SK-N-SH (cell line): ENCODE data around the gene KCTD19. TPM values are rescaled to one million over a fixed set of nuclear protein-coding genes. Genes with fewer than 3 reads are reported as not detected.

Experiments used
- CTCF ChIA-PET: fragments of 300-600, 350-600 bp; formaldehyde crosslinking; extraction: SDS; loops from one replicate; lab custom pipeline; 2021; lab: Yijun Ruan, JAX
- POLR2A ChIA-PET: fragments of 350-600 bp; sonication (Branson Sonifier 250); formaldehyde crosslinking; extraction: SDS; loops from one replicate; lab custom pipeline; 2020; ENCODE audit warnings: antibody characterized with exemption, inconsistent platforms; lab: Yijun Ruan, JAX
- DNase-seq: peaks from one replicate; pipeline ENCODE4 v3.0.0; 2012
- H2AFZ ChIP-seq: fragments of 200-600 bp; sonication (generic); 2 replicates; pipeline ENCODE4 v1.8.1; 2016; ENCODE audit warnings: antibody characterized with exemption, mild to moderate bottlenecking, low read depth
- H3F3A ChIP-seq: fragments of 200-600 bp; sonication (generic); replicated peaks from 2 replicates; pipeline ENCODE3; 2016; ENCODE audit warnings: antibody characterized with exemption, mild to moderate bottlenecking; ENCODE audit not compliant: insufficient read depth
- H3K27ac ChIP-seq, 2 experiments: fragments of 200-500 bp in 1 of 2; fragments of 200-600 bp in 1 of 2; sonication (Bioruptor generic) in 1 of 2; sonication (generic), shearing (Covaris generic) in 1 of 2; 2 replicates each; pipeline versions ENCODE4 v1.5.1 to v1.6.1; 2014 to 2016; ENCODE audit warnings: low read depth in 2 of 2, inconsistent platforms in 1 of 2, low read length in 1 of 2, mild to moderate bottlenecking in 1 of 2, mixed read lengths in 1 of 2
- H3K27me3 ChIP-seq: fragments of 200-600 bp; sonication (generic), shearing (Covaris generic); 2 replicates; pipeline ENCODE4 v1.6.1; 2016; ENCODE audit warnings: mixed run types; ENCODE audit not compliant: insufficient read depth
- H3K36me3 ChIP-seq, 2 experiments: fragments of 200-500 bp in 1 of 2; fragments of 200-600 bp in 1 of 2; sonication (Bioruptor generic) in 1 of 2; sonication (generic) in 1 of 2; replicated peaks in 1 of 2; 2 replicates each; pipeline versions ENCODE3 to v1.5.1; 2014 to 2016; ENCODE audit warnings: low read length in 1 of 2, mild to moderate bottlenecking in 1 of 2; ENCODE audit not compliant: insufficient read depth in 2 of 2, control insufficient read depth in 1 of 2
- H3K4me1 ChIP-seq, 2 experiments: fragments of 200-500 bp in 1 of 2; fragments of 200-600 bp in 1 of 2; sonication (Bioruptor generic) in 1 of 2; sonication (generic), shearing (Covaris generic) in 1 of 2; 2 replicates each; pipeline versions ENCODE4 v1.5.1 to v1.6.1; 2014 to 2016; ENCODE audit warnings: low read depth in 1 of 2, low read length in 1 of 2, mixed run types in 1 of 2; ENCODE audit not compliant: insufficient read depth in 2 of 2, control insufficient read depth in 1 of 2
- H3K4me2 ChIP-seq: fragments of 200-600 bp; sonication (generic), shearing (Covaris generic); 2 replicates; pipeline ENCODE4 v1.6.1; 2017; ENCODE audit warnings: mixed run types
- H3K4me3 ChIP-seq, 2 experiments: fragments of 200-500 bp in 1 of 2; fragments of 200-600 bp in 1 of 2; sonication (Bioruptor generic) in 1 of 2; sonication (generic), shearing (Covaris generic) in 1 of 2; 2 replicates each; pipeline versions ENCODE4 v1.5.1 to v1.8.1; 2014 to 2016; ENCODE audit warnings: low read depth in 2 of 2, inconsistent platforms in 1 of 2, low read length in 1 of 2, mild to moderate bottlenecking in 1 of 2, mixed read lengths in 1 of 2, moderate library complexity in 1 of 2
- H3K79me2 ChIP-seq: fragments of 200-600 bp; sonication (generic); 2 replicates; pipeline ENCODE4 v1.8.1; 2017; ENCODE audit warnings: mild to moderate bottlenecking; ENCODE audit not compliant: insufficient read depth
- H3K9ac ChIP-seq: fragments of 200-600 bp; sonication (generic); 2 replicates; pipeline ENCODE4 v1.6.1; 2017; ENCODE audit warnings: mixed run types
- H3K9me2 ChIP-seq: fragments of 200-600 bp; sonication (generic); 2 replicates; pipeline ENCODE4 v1.6.1; 2017; ENCODE audit warnings: mixed run types
- H3K9me3 ChIP-seq: fragments of 200-600 bp; sonication (generic); 2 replicates; pipeline ENCODE4 v1.6.1; 2017; ENCODE audit warnings: mixed run types, mild to moderate bottlenecking, moderate library complexity
- H4K20me1 ChIP-seq: fragments of 200-600 bp; sonication (generic); 2 replicates; pipeline ENCODE4 v1.6.1; 2017; ENCODE audit warnings: mild to moderate bottlenecking, mixed run types; ENCODE audit not compliant: insufficient read depth
- CTCF ChIP-seq: fragments of 200-600 bp; sonication (generic); IDR thresholded peaks from 2 replicates; pipeline ENCODE4 v1.6.1; 2017; ENCODE audit warnings: antibody characterized with exemption, mild to moderate bottlenecking, moderate library complexity
- ELF1 ChIP-seq: IDR thresholded peaks from 2 replicates; pipeline ENCODE4 v1.4.0; 2012
- EP300 ChIP-seq, 2 experiments: IDR thresholded peaks; 2 replicates each; pipeline versions ENCODE4 v1.4.0 to v1.6.1; 2012; ENCODE audit warnings: borderline replicate concordance in 1 of 2, low read depth in 1 of 2, low read length in 1 of 2
- EZH2phosphoT487 ChIP-seq: fragments of 200-600 bp; sonication (generic); IDR thresholded peaks from 2 replicates; pipeline ENCODE4 v1.6.1; 2017; ENCODE audit warnings: low read depth, mixed run types, mild to moderate bottlenecking, antibody characterized with exemption, moderate library complexity, borderline replicate concordance
- FOSL2 ChIP-seq: IDR thresholded peaks from 2 replicates; pipeline ENCODE4 v1.4.0; 2012; ENCODE audit warnings: low read depth, mild to moderate bottlenecking, moderate library complexity, borderline replicate concordance
- GABPA ChIP-seq: IDR thresholded peaks from 2 replicates; pipeline ENCODE4 v1.4.0; 2012; ENCODE audit warnings: low read depth, mild to moderate bottlenecking
- GATA2 ChIP-seq: sonication (generic); formaldehyde crosslinking; IDR thresholded peaks from 2 replicates; pipeline ENCODE4 v1.5.0; 2020; ENCODE audit warnings: mild to moderate bottlenecking, missing genetic modification reagents
- JUND ChIP-seq: IDR thresholded peaks from 2 replicates; pipeline ENCODE4 v1.4.0; 2012
- MAX ChIP-seq: IDR thresholded peaks from 2 replicates; pipeline ENCODE4 v1.4.0; 2012; ENCODE audit warnings: low read depth
- NFIC ChIP-seq: IDR thresholded peaks from 2 replicates; pipeline ENCODE4 v1.4.0; 2012; ENCODE audit warnings: borderline replicate concordance
- NRF1 ChIP-seq: IDR thresholded peaks from 2 replicates; pipeline ENCODE4 v1.6.1; 2012; ENCODE audit warnings: low read depth, mild to moderate bottlenecking, low read length
- PBX3 ChIP-seq: IDR thresholded peaks from 2 replicates; pipeline ENCODE4; 2012
- POLR2AphosphoS5 ChIP-seq: IDR thresholded peaks from 2 replicates; pipeline ENCODE4 v1.6.1; 2012; ENCODE audit warnings: low read depth, low read length
- RAD21 ChIP-seq: IDR thresholded peaks from 2 replicates; pipeline ENCODE4 v1.6.1; 2012; ENCODE audit warnings: mild to moderate bottlenecking, low read length
- RXRA ChIP-seq: IDR thresholded peaks from 2 replicates; pipeline ENCODE4 v1.4.0; 2012; ENCODE audit warnings: low read depth, mild to moderate bottlenecking, borderline replicate concordance
- SIN3A ChIP-seq: IDR thresholded peaks from 2 replicates; pipeline ENCODE4 v1.6.1; 2012; ENCODE audit warnings: low read depth, mild to moderate bottlenecking, low read length, moderate library complexity, borderline replicate concordance
- TAF1 ChIP-seq: IDR thresholded peaks from 2 replicates; pipeline ENCODE4 v1.6.1; 2012; ENCODE audit warnings: low read depth, mild to moderate bottlenecking, low read length, moderate library complexity, borderline replicate concordance
- USF2 ChIP-seq: fragments of 150-350 bp; IDR thresholded peaks from 2 replicates; pipeline ENCODE4 v1.6.1; 2017; ENCODE audit warnings: antibody characterized with exemption, low read length, low read depth, borderline replicate concordance
- WGBS: methylation state at CpG from one replicate; pipeline ENCODE4 v1.1.6; 2017; ENCODE audit warnings: low lambda C conversion rate; 5-methylcytosine and 5-hydroxymethylcytosine counted together
- polyA plus RNA-seq, 3 experiments: library from polyadenylated mRNA; depleted of rRNA; stranded (reverse); fragments of >200 nt; gene quantifications; 2 replicates each; pipeline ENCODE4 v1.2.3, GENCODE V29; 2012

The KCTD19 gene
- polyA plus RNA-seq, 1 of the 3 experiments (the other 2 are of a cell fraction) = 1.8 TPM

- ChIA-PET CTCF (interaction anchor here (1.1 to 2.1 kb wide), 3 partner anchors 90 to 291 kb away, joined by 3 to 5 read pairs (median 4); no protein-coding TSS in a partner anchor), POLR2A (no interaction called here)
- 14% methylated on average over 4 of the region's 5 CpGs for WGBS
- Histone ChIP-seq H3K4me2 (peak overlapping the region; percentile 98), H3K4me3 (peak overlapping the region in 1 of 2 experiments; percentile 92; a peak in 2 of 4 replicates), H3K4me1 (peaks cover 46 to 66% of the 10 kb centered on the region in 2 experiments), H3K27me3 (no peaks in the 10 kb centered on the region), H3K9me3 (no peaks in the 10 kb centered on the region), H3F3A (peaks cover 42% of the 10 kb centered on the region), H3K36me3 (peaks cover 1 to 7% of the 10 kb centered on the region in 2 experiments), H3K27ac (peak overlapping the region; percentile 61 to 96), H3K9me2 (no peaks in the 10 kb centered on the region), H4K20me1 (no peaks in the 10 kb centered on the region), H3K9ac (peak overlapping the region; percentile 88; the same call in 1 of the 2 replicates), H3K79me2 (peaks cover 61% of the 10 kb centered on the region), H2AFZ (no peak overlapping the region)
- DNase-seq = no peak
- TF ChIP-seq NRF1 (no peak), JUND (peak; percentile 60; the same call in 1 of the 2 replicates), POLR2AphosphoS5 (peak; percentile 67; the same call in 1 of the 2 replicates), FOSL2 (peak; percentile 83), EZH2phosphoT487 (no peak), NFIC (no peak), EP300 (IDR thresholded peaks at IDR 0.05; ENCODE audit: borderline replicate concordance in 1 of 2, low read depth in 1 of 2, low read length in 1 of 2) (no peak; a peak in 1 of 4 replicates), RXRA (no peak), TAF1 (no peak; the same call in 1 of the 2 replicates), ELF1 (peak; percentile 36; the same call in 1 of the 2 replicates), PBX3 (0 out of 2 replicates have a peak, but pooled peaks have one; percentile 13)
Observed at GRCh38 chr16:67244387-67245185, 82.0 kb downstream of the KCTD19 start.

GRCh38 chr16:67243481-67243880, 83.1 kb downstream of the KCTD19 start:
- no peaks in the 10 kb centered on the region for H3K9me2 ChIP-seq
- no peak for TF ChIP-seq JUND
- no peak for TF ChIP-seq GATA2
- no peak for TF ChIP-seq CTCF
- no peak for TF ChIP-seq GABPA
- no peak for TF ChIP-seq FOSL2
- TF ChIP-seq MAX = no peak
- TF ChIP-seq USF2 = no peak
- no peak for TF ChIP-seq RAD21
- no peak for TF ChIP-seq SIN3A

More at GRCh38 chr16:67243481-67243880, 83.1 kb downstream of the KCTD19 start:
- 79% methylated on average over 4 of the region's 4 CpGs for WGBS
- DNase-seq = no peak
- Histone ChIP-seq H3K9ac (peak overlapping the region; percentile 46; the same call in 1 of the 2 replicates), H3K36me3 (peaks cover 12 to 14% of the 10 kb centered on the region in 2 experiments), H3K27me3 (no peaks in the 10 kb centered on the region), H3K4me3 (peak overlapping the region in 1 of 2 experiments; percentile 17; a peak in 1 of 4 replicates), H4K20me1 (no peaks in the 10 kb centered on the region), H3K4me2 (peak overlapping the region; percentile 98), H2AFZ (no peak overlapping the region), H3K9me3 (no peaks in the 10 kb centered on the region), H3K79me2 (peaks cover 72% of the 10 kb centered on the region), H3K27ac (peak overlapping the region; percentile 61 to 96; a peak in 3 of 4 replicates), H3F3A (peaks cover 41% of the 10 kb centered on the region), H3K4me1 (peaks cover 40 to 59% of the 10 kb centered on the region in 2 experiments)
- ChIA-PET POLR2A (no interaction called here), CTCF (interaction anchor here (1.2 to 2.1 kb wide), 2 partner anchors 88 to 290 kb away, joined by 4 to 5 read pairs; no protein-coding TSS in a partner anchor)
